K562 (cell line): ENCODE data around the gene LAT. TPM values are rescaled to one million over a fixed set of nuclear protein-coding genes. Genes with fewer than 3 reads are reported as not detected.
A peak's percentile ranks its signal among the peaks of the same experiment; 100 is the strongest.

ENCODE experiments used
- ARID2 ChIP-seq: fragments of 450-650 bp; IDR thresholded peaks from 2 replicates; pipeline ENCODE4 v1.6.1; 2017; ENCODE audit warnings: antibody characterized with exemption, mild to moderate bottlenecking
- CHD2 ChIP-seq: IDR thresholded peaks from 2 replicates; pipeline ENCODE4 v1.6.1; 2011; ENCODE audit warnings: low read depth, low read length
- GABPB1 ChIP-seq: sonication (generic); formaldehyde crosslinking; IDR thresholded peaks from 2 replicates; pipeline ENCODE4 v1.8.0; 2022; ENCODE audit warnings: mild to moderate bottlenecking, missing genetic modification reagents
- HDAC8 ChIP-seq: fragments of 450-650 bp; IDR thresholded peaks from 2 replicates; pipeline ENCODE4 v1.6.1; 2016; ENCODE audit warnings: mild to moderate bottlenecking, missing genetic modification characterization, moderate library complexity, missing compliant biosample characterization
- IFI16 ChIP-seq: fragments of 250-450 bp; sonication (Bioruptor Pico); IDR thresholded peaks from 2 replicates; pipeline ENCODE4 v2.1.2; 2022; ENCODE audit warnings: mild to moderate bottlenecking, inconsistent platforms
- KAT2B ChIP-seq: IDR thresholded peaks from one replicate; pipeline ENCODE4 v1.6.1; 2012; ENCODE audit warnings: low read depth, mild to moderate bottlenecking, control low read depth, inconsistent platforms, low read length, moderate library complexity
- KLF6 ChIP-seq: fragments of 250-450 bp; sonication (Bioruptor Pico); IDR thresholded peaks from 2 replicates; pipeline ENCODE4 v1.4.0; 2020; ENCODE audit warnings: mild to moderate bottlenecking, moderate library complexity, borderline replicate concordance
- LCOR ChIP-seq: sonication (generic); formaldehyde crosslinking; IDR thresholded peaks from 2 replicates; pipeline ENCODE4 v1.8.0; 2022; ENCODE audit warnings: mild to moderate bottlenecking, missing genetic modification reagents
- MEF2D ChIP-seq: conservative IDR thresholded peaks from 2 replicates; pipeline ENCODE4 v1.6.1; 2016; ENCODE audit warnings: low read depth, missing genetic modification characterization, missing compliant biosample characterization
- MYNN ChIP-seq, 2 experiments: sonication (generic); formaldehyde crosslinking in 1 of 2; IDR thresholded peaks; 2 replicates each; pipeline versions ENCODE4 v1.5.0 to v1.6.1; 2016 to 2020; ENCODE audit warnings: antibody characterized with exemption in 1 of 2, missing genetic modification reagents in 1 of 2
- NR4A1 ChIP-seq, 2 experiments: fragments of 250-450 bp in 1 of 2; fragments of 450-650 bp in 1 of 2; sonication (Bioruptor Pico) in 1 of 2; IDR thresholded peaks; 2 replicates each; pipeline versions ENCODE4 v1.4.0 to v1.6.1; 2016 to 2020; ENCODE audit warnings: mild to moderate bottlenecking in 2 of 2, missing compliant biosample characterization in 1 of 2, missing genetic modification characterization in 1 of 2, moderate library complexity in 1 of 2
- PHB2 ChIP-seq: fragments of 450-650 bp; IDR thresholded peaks from 2 replicates; pipeline ENCODE4 v1.6.1; 2017; ENCODE audit warnings: low read depth
- POLR2G ChIP-seq: fragments of 200-400 bp; formaldehyde crosslinking; IDR thresholded peaks from 2 replicates; pipeline ENCODE4 v1.6.1; 2017; ENCODE audit warnings: low read depth, mild to moderate bottlenecking, antibody characterized with exemption, low read length, moderate library complexity
- RBFOX2 ChIP-seq: fragments of 200-400 bp; formaldehyde crosslinking; IDR thresholded peaks from 2 replicates; pipeline ENCODE4 v1.6.1; 2017; ENCODE audit warnings: low read depth, mild to moderate bottlenecking, low read length, moderate library complexity
- U2AF2 ChIP-seq: fragments of 200-400 bp; formaldehyde crosslinking; optimal IDR thresholded peaks from 2 replicates; pipeline ENCODE3; 2017; ENCODE audit warnings: low read depth, mild to moderate bottlenecking, low read length
- ZBED1 ChIP-seq: IDR thresholded peaks from 2 replicates; pipeline ENCODE4 v1.6.1; 2014
- ZNF133 ChIP-seq: fragments of 250-450 bp; sonication (Bioruptor Pico); IDR thresholded peaks from 2 replicates; pipeline ENCODE4 v1.4.0; 2020; ENCODE audit warnings: mild to moderate bottlenecking
- ZNF3 ChIP-seq: fragments of 250-450 bp; sonication (Bioruptor Pico); IDR thresholded peaks from 2 replicates; pipeline ENCODE4 v1.5.0; 2021; ENCODE audit warnings: mild to moderate bottlenecking, moderate library complexity
- ZNF316 ChIP-seq: fragments of 450-650 bp; IDR thresholded peaks from 2 replicates; pipeline ENCODE4 v1.6.1; 2016
- ZNF583 ChIP-seq: fragments of 250-450 bp; sonication (Bioruptor Pico); IDR thresholded peaks from 2 replicates; pipeline ENCODE4 v1.4.0; 2020
- ZNF589 ChIP-seq: fragments of 200-800 bp; sonication (Bioruptor generic); IDR thresholded peaks from 2 replicates; pipeline ENCODE4 v1.6.1; 2016; ENCODE audit warnings: low read depth, missing genetic modification characterization, missing compliant biosample characterization
- polyA plus RNA-seq, 8 experiments: library from polyadenylated mRNA; depleted of rRNA in 4 of 8; stranded (reverse) in 5 of 8; unstranded in 3 of 8; fragments of >200 nt; fragmentation: Nextera tagmentation in 2 of 8; fragmentation: Illumina TruSeq in 1 of 8; extraction: Ambion mirVana in 2 of 8; extraction: Trizol in 1 of 8; gene quantifications; 2 replicates each; pipeline versions ENCODE4 v1.2.1 to v1.2.3, GENCODE V29; 2011 to 2014; ENCODE audit warnings: inconsistent platforms in 1 of 8, missing spikeins in 1 of 8
- total RNA-seq, 7 experiments: library from RNA; depleted of rRNA in 6 of 7; stranded (reverse); fragments of >200 nt in 6 of 7; fragmentation: Illumina TruSeq in 2 of 7; extraction: Trizol in 2 of 7; gene quantifications; 2 replicates each; pipeline versions ENCODE4 v1.2.1 to v1.2.3, GENCODE V29; 2011 to 2021; ENCODE audit warnings: low replicate concordance in 1 of 7
- TF ChIP-seq, protein P1 (sequence below): fragments of 250-450 bp; sonication (Bioruptor Pico); IDR thresholded peaks from 2 replicates; pipeline ENCODE4 v1.8.0; 2022; ENCODE audit warnings: moderate library complexity, mild to moderate bottlenecking, inconsistent platforms
- TF ChIP-seq, protein P2 (sequence below): fragments of 250-450 bp; sonication (Bioruptor Pico); IDR thresholded peaks from 2 replicates; pipeline ENCODE4 v1.4.0; 2020
- TF ChIP-seq, protein P3 (sequence below): sonication (generic); IDR thresholded peaks from 2 replicates; pipeline ENCODE4 v1.6.1; 2016
- TF ChIP-seq, protein P4 (sequence below): fragments of 450-650 bp; IDR thresholded peaks from 2 replicates; pipeline ENCODE4 v1.6.1; 2016

LAT gene
- total and polyA plus RNA-seq, 9 of the 15 experiments (the other 6 are each of a cell fraction or from before 2014, with no cell fraction given): 0.40 to 4.2 (median 1.3) TPM

DNA sequence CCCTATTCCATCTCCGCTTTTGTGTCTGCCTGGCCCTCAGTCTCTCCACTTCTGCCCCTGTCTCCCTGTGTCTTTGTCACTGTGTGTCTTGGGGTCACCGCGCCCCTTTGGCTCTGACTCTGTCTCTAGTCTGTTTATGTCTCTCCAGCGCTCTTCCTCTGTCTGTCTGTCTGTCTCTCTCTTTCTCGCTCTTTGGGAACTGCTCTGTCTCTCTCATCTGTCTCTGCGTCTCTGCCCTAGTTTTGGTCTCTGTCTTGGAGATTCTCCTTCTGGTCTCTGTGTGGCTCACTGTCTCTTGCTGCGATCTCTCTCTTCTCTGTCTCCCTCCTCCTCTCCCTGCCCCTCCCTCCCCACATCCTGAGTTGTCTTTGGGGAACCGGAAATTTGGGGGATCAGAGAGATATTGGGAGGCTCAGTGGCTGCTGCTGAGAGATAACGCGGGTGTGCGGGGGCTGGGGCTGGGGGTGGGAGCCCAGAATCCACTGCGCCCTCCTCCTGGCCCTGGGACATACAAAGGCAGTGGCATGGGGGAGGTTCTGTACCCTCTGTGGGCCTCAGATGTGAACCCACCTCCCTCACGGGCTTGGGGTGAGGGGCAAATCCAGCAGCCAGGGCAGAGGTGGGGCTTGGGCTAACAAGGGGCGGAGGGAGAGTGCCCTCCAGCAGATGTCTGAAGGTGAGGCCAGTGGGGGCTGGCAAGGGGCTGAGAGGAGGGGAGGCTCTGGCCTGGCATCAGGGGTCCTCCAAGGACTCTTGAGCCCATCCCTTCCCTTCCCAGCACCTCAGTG is 24.4 kb downstream of the LAT start (continued):
- TF ChIP-seq, protein P1, sequence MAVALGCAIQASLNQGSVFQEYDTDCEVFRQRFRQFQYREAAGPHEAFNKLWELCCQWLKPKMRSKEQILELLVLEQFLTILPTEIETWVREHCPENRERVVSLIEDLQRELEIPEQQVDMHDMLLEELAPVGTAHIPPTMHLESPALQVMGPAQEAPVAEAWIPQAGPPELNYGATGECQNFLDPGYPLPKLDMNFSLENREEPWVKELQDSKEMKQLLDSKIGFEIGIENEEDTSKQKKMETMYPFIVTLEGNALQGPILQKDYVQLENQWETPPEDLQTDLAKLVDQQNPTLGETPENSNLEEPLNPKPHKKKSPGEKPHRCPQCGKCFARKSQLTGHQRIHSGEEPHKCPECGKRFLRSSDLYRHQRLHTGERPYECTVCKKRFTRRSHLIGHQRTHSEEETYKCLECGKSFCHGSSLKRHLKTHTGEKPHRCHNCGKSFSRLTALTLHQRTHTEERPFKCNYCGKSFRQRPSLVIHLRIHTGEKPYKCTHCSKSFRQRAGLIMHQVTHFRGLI (CRISPR knock-in tag): no peak; the same call in 1 of the 2 replicates
- no peak for TF ChIP-seq CHD2
- TF ChIP-seq MEF2D (tag): 0 out of 2 replicates have a peak, but pooled peaks have one; percentile 51
- peak; percentile 77 for TF ChIP-seq GABPB1 (CRISPR knock-in tag)
- TF ChIP-seq MYNN (IDR thresholded peaks at IDR 0.05): peak; percentile 95
- TF ChIP-seq MYNN (CRISPR knock-in tag; IDR thresholded peaks at IDR 0.05): no peak
- TF ChIP-seq, protein P2, sequence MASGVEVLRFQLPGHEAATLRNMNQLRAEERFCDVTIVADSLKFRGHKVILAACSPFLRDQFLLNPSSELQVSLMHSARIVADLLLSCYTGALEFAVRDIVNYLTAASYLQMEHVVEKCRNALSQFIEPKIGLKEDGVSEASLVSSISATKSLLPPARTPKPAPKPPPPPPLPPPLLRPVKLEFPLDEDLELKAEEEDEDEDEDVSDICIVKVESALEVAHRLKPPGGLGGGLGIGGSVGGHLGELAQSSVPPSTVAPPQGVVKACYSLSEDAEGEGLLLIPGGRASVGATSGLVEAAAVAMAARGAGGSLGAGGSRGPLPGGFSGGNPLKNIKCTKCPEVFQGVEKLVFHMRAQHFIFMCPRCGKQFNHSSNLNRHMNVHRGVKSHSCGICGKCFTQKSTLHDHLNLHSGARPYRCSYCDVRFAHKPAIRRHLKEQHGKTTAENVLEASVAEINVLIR (CRISPR knock-in tag): peak; percentile 41; the same call in 1 of the 2 replicates
- no peak for TF ChIP-seq U2AF2
- peak; percentile 98 for TF ChIP-seq LCOR (CRISPR knock-in tag)
- TF ChIP-seq, protein P3, sequence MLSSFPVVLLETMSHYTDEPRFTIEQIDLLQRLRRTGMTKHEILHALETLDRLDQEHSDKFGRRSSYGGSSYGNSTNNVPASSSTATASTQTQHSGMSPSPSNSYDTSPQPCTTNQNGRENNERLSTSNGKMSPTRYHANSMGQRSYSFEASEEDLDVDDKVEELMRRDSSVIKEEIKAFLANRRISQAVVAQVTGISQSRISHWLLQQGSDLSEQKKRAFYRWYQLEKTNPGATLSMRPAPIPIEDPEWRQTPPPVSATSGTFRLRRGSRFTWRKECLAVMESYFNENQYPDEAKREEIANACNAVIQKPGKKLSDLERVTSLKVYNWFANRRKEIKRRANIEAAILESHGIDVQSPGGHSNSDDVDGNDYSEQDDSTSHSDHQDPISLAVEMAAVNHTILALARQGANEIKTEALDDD: no peak
- peak; percentile 30; the same call in 1 of the 2 replicates for TF ChIP-seq IFI16 (CRISPR knock-in tag)
- TF ChIP-seq ZNF133 (CRISPR knock-in tag): 0 out of 2 replicates have a peak, but pooled peaks have one; percentile 12
- peak; percentile 81 for TF ChIP-seq ZNF583 (CRISPR knock-in tag)
- TF ChIP-seq, protein P4, sequence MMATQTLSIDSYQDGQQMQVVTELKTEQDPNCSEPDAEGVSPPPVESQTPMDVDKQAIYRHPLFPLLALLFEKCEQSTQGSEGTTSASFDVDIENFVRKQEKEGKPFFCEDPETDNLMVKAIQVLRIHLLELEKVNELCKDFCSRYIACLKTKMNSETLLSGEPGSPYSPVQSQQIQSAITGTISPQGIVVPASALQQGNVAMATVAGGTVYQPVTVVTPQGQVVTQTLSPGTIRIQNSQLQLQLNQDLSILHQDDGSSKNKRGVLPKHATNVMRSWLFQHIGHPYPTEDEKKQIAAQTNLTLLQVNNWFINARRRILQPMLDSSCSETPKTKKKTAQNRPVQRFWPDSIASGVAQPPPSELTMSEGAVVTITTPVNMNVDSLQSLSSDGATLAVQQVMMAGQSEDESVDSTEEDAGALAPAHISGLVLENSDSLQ: peak; percentile 50; the same call in 1 of the 2 replicates
- TF ChIP-seq ZNF589 (CRISPR knock-in tag): peak; percentile 86; the same call in 1 of the 2 replicates
- no peak for TF ChIP-seq ZNF316
- no peak for TF ChIP-seq KAT2B
- TF ChIP-seq PHB2: peak; percentile 45
- peak; percentile 63 for TF ChIP-seq POLR2G
- TF ChIP-seq ARID2: peak; percentile 23; the same call in 1 of the 2 replicates
- TF ChIP-seq KLF6 (CRISPR knock-in tag): peak; percentile 8; the same call in 1 of the 2 replicates
- no peak; the same call in 1 of the 2 replicates for TF ChIP-seq ZBED1
- peak; percentile 70 for TF ChIP-seq RBFOX2
- no peak for TF ChIP-seq ZNF3 (CRISPR knock-in tag)
- no peak; the same call in none of the 2 replicates for TF ChIP-seq NR4A1 (CRISPR knock-in tag; IDR thresholded peaks at IDR 0.05)
- peak; percentile 95 for TF ChIP-seq NR4A1 (tag; IDR thresholded peaks at IDR 0.05)
- peak; percentile 30; the same call in 1 of the 2 replicates for TF ChIP-seq HDAC8 (tag)
